ENCODE measurements around the gene RBM15.

DNA sequence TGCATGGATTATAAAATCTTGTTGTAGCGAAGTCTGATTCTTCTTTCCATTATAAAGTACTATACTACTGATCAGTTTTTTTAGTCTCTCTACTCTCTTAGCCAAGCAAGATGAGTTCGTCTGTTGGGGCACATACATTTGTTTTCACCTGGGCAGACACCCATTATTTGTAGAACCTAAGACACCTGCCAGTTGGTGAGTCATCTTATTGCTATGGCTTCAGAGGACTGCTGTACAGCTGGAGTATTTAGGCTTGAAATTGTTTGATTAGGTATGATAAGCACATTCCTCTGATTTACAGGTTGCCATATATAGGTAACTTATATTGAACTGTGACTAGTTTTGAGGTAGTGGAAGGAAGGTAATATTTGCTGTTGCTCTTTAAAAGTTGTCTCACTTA lies 17.2 kb downstream of the RBM15 start:
- TF ChIP-seq, protein P1, sequence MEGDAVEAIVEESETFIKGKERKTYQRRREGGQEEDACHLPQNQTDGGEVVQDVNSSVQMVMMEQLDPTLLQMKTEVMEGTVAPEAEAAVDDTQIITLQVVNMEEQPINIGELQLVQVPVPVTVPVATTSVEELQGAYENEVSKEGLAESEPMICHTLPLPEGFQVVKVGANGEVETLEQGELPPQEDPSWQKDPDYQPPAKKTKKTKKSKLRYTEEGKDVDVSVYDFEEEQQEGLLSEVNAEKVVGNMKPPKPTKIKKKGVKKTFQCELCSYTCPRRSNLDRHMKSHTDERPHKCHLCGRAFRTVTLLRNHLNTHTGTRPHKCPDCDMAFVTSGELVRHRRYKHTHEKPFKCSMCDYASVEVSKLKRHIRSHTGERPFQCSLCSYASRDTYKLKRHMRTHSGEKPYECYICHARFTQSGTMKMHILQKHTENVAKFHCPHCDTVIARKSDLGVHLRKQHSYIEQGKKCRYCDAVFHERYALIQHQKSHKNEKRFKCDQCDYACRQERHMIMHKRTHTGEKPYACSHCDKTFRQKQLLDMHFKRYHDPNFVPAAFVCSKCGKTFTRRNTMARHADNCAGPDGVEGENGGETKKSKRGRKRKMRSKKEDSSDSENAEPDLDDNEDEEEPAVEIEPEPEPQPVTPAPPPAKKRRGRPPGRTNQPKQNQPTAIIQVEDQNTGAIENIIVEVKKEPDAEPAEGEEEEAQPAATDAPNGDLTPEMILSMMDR (IDR thresholded peaks at IDR 0.05; ENCODE audit: insufficient read depth, low read depth, low read length), result no peak
- TF ChIP-seq EZH2 (IDR thresholded peaks at IDR 0.05; ENCODE audit: insufficient read depth, low read length), result no peak
